HG03354 (cell line): ENCODE results near the gene SLX1B.
A peak's percentile ranks its signal among the peaks of the same experiment; 100 is the strongest.
"Not testable (repeated sequence)": the region's sequence is repeated elsewhere in the genome, so short reads cannot be mapped to it uniquely, and the experiment has no call there.

Source experiments
- ATAC-seq: cut with Tn5 transposase; IDR thresholded peaks from one replicate; pipeline ENCODE4 v1.9.1; 2021; ENCODE audit warnings: mild to moderate bottlenecking; ENCODE audit not compliant: unreplicated experiment, poor library complexity, severe bottlenecking

The SLX1B gene

DNA sequence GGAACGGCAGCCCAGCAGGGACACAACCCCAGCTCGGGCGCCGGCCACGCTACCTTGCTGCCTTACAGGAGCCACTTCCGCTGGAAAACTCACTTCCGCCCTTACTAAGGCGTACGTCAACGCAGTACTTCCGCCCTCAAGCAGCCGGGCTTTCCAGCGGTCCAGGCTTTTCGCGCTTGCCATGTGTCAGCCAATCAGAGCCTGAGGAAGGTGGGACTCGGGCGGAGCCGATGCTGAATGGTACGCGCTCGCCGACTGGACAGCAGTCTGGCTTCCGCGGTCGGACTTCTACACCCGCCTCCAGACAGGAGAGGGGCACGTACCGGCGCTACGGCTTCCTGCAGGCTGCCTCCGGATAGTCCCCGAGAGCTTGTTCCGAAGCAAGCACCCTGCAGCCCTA is at the start of gene SLX1B, which contains the start of gene BOLA2:
Gene SLX1B, plus strand, starts transcription at position 265 of the 400 bp plus-strand sequence.
Gene BOLA2, minus strand, starts transcription at position 83 of the 400 bp plus-strand sequence. CDS start 98 bp downstream, outside the sequence.
- ATAC-seq, result peak; percentile 90

DNA sequence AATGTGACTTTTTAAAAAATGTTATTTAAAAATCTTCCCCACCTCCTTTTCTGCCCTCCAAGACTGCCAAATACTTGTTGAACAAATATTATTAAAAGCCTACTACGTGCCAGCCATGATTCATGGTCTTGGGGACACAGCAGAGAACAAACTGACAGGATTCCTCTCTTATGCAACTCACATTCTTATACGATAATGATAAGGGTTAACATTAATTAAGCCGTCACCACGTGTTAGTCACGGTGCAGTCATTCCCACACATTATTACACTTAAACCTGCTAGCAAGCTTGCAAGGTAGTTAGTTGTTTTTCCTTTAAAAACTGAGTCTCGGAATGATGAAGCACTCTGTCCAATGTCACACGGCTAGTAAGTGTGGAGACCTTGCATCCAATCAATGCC is 49.1 kb upstream of the SLX1B start:
- not testable (repeated sequence) for ATAC-seq

DNA sequence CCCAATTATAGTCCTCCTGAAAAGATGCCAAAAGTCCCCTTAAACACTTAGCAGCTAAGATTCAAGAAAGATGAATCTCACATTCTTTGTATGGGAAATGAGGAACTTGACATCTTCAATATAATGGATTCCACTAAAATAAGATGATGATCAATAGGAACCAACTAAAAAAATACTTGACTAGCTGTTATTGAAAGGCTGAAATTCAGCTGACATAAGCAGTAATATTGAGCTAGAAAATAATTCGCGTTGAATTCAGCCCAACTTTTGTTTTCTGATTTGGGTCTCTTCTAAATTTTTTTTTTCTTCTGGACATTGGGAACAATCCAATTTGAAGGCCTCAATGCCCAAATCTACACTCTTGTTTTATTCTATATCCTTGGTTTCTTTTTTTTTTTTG is 30.7 kb upstream of the SLX1B start:
- not testable (repeated sequence) for ATAC-seq

DNA sequence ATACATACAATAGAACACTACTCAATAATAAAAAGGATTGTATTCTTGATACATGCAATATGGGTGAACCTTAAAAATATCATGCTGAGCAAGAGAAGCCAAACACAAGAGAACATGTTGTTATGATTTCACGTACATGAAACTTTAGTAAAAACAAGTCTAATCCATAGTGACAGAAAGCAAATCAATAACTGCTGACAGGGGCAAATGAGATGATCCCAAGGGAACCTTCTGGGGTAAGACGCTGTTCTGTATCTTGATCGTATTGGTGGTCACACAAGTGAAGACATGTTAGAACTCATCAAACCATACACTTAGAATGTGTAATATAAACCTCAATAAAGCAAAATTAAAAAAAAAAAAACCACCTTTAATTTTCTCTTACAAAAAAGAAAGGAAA is 28.9 kb upstream of the SLX1B start:
- not testable (repeated sequence) for ATAC-seq

DNA sequence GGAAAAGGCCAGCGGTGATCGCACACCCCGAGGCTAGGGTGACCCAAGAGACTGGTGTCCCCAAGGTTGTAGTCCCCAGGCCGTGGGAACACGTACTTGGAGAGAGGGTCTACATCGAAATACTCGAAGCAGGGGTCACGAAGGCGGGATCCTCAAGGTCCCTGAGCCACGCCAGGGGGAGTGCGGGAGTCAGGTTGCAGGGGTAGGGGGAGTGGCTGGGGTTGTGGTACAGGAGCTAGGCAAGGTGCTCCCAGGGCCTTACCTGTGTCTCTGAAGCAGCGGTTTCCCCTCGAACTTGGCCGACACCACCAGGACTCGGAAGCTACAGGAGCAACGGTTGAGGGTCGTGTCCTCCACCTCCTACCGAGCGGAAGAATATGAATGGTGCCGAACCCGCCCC is 579 bp upstream of the SLX1B start:
- peak; percentile 14 for ATAC-seq

DNA sequence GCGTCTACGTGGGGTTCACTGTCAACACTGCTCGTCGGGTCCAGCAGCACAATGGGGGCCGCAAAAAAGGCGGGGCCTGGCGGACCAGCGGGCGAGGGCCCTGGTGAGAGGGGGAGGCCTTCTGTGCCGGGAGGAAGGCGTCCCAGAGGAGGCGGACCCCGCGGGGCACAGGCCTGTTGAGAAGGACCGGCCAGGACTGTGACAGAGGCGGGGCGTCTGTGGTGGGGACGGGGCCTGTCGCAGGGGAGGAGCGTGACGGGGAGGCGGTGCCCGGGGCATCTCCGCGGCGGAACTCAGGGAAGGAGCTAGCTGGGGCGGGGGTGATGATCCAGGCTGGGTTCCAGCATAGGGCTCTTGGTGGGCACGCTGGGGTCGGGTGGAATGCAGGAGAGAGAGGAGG is 495 bp downstream of the SLX1B start:
- ATAC-seq, result peak; percentile 62

DNA sequence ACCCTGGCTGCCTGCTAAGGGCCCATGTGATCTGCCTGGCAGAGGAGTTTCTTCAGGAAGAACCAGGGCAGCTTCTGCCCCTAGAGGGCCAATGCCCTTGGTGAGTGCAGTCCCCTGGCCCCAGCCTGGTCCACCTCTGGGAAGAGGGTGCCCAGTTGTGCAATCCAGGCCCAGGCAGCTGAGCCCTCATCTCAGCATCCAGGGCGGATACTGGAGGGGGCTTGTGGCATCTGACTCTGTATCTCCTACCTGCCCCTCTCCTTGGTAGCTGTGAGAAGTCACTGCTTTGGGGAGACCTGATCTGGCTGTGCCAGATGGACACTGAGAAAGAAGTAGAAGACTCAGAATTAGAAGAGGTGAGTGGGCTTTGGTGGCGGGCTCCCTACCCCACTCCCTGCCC is 3.3 kb downstream of the SLX1B start:
- not testable (repeated sequence) for ATAC-seq

DNA sequence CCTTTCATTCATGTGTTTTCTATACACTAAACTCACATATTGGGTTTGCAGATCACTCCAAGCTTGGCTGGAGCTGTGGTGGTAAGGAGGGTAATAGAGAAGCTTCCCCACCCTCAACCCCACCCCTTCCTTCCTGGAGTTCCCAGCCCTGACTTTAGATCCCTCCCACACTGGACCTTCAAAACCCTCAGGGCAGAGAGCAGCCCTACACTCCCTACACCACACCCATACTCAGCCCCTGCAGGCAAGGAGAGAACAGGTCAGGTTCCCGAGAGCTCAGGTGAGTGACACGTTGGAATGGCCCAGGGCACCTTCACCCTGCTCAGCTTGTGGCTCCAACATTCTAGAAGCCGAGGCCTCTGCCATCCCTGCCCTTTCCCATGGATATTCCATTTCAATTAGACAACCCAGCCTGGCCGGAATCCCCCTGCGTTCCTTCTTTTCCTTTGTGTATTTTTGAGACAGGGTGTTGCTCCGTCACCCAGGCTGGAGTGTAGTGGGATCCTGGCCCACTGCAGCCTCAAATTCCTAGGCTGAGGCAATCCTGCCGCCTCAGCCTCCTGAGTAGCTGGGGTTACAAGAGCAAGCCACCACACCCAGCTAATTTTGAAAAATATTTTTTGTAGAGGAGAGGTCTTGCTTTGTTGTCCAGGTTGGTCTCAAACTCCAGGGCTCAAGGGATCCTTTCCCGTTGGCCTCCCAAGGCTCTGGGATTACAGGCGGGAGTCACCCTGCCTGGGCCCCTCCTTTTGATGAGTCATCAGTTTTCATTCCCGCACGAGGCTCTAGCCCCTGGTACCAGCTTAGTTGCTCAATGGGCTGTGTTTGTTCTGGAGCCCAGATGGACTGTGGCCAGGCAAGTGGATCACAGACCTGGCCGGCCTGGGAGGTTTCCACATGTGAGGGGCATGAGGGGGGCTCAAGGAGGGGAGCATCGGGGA is 5.6 kb downstream of the SLX1B start, which contains the start of gene SULT1A4:
Gene SULT1A4, plus strand, starts transcription at position 208 of the 941 bp plus-strand sequence. CDS start 1,473 bp downstream, outside the sequence.
- ATAC-seq, result not testable (repeated sequence)

DNA sequence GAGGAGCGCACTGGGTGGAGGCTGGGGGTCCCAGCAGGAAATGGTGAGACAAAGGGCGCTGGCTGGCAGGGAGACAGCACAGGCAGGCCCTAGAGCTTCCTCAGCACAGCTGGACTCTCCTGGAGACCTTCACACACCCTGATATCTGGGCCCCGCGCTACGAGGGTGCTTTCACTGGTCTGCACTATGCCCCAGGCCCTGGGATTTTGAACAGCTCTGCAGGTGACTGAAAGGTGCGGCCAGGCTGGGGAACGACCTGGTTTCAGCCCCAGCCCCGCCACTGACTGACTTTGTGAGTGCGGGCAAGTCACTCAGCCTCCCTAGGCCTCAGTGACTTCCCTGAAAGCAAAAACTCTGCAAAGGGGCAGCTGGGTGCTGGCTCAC is 6.3 kb downstream of the SLX1B start:
- ATAC-seq, result not testable (repeated sequence)

DNA sequence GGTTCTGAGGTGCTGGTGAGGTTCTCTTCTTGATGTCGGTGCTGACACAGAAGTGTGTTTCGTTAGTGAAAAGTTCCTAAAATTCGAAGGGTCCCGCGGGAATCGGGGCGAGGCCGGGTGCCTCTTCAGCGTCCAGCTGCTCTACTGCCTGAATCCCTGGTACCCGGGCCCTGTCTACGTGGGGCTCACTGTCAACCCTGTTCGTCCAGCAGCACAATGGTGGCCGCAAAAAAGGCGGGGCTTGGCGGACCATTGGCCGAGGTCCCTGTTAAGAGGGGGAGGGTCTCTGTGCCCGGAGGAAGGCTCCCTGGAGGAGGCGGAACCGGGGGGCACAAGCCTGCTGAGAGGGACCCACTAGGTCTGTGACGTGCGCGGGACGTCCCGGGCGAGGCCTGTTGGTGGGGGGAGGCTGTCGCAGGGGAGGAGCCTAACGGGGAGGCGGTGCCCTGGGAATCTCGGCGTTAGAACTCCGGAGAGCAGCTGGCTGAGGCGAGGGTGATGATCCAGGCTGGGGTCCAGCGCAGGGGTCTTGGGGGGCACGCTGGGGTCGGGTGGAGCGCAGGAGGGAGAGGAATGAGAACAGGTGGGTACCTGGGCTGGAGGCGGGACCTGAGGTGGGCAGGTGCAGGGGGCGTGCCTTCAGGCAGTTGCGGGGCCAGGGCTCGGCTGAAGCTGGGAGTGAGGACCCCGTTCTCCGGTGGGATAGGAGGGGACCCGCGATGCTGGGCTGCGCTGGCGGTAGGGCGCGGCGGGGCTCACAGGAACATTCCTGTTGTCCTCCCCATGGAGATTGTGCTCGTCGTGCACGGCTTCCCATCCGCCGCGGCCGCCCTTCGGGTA is 11.9 kb downstream of the SLX1B start:
- not testable (repeated sequence) for ATAC-seq

DNA sequence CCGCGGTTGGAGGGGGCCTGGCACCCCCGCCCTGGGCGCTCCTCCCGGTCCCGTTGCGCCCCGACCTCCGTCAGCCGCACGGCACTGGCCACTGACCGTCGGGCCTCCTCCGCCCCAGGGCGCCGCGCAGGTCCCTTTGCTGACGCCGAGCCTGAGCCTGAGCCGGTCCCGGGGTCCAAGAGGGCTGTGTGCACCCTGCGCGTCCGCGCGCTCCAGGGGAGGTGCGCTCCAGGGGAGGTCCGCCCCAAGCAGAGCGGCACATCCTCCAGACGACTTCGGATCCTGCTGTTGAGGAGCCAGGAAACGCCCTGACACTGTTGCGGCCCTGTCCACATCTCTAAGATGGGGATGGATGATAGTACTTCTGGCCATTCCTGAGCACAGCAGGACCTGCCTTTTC is 12.6 kb downstream of the SLX1B start:
- not testable (repeated sequence) for ATAC-seq

DNA sequence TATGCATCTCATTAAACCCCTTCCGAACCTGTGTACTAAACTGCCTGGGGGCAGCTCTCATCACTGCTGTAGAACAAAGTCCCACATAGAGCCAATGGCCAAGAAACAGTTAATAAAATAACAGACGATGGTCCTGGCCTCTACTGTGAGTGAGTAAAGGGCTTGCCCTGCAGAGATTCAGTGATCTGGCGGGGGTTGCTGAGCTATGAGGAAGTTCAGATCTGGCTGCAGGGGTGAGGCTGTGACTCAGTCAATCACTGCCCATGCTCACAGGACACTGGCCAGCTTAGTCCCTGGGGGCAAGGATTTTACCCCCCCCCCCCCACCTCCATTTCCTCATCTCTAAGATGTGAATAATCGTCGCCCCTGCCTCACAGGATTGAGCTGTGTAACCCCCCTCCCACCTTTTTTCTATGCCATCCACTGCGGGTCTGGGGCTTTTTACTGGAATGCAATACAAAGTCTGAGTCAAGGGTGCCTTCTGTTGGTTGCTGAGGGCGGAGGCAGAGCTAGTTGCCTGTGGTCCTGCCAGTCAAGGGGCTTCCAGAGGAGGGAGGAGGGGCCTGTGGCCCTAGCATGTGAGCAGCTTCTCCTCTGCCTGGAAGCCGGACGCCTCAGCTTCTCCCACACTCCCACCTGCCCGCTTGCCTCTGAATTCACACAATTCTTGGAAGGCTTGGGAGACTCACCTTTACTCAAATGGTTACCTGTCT is 13.5 kb downstream of the SLX1B start:
- ATAC-seq, result not testable (repeated sequence)

DNA sequence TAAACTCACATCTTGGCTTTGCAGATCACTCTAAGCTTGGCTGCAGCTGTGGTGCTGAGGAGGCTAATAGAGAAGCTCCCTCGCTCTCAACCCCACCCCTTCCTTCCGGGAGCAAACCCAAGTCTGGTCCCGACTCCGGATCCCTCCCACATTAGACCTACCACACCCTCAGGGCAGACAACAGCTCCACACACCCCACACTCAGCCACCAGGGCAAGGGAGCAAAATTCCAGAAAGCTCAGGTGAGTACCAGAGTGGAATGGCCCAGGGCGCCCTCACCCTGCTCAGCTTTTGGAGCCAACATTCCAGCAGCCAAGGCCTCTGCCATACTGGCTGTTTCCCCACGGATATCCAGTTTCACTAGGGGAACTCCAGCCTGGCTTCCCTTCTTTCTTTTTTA is 15.3 kb downstream of the SLX1B start:
- ATAC-seq, result not testable (repeated sequence)

DNA sequence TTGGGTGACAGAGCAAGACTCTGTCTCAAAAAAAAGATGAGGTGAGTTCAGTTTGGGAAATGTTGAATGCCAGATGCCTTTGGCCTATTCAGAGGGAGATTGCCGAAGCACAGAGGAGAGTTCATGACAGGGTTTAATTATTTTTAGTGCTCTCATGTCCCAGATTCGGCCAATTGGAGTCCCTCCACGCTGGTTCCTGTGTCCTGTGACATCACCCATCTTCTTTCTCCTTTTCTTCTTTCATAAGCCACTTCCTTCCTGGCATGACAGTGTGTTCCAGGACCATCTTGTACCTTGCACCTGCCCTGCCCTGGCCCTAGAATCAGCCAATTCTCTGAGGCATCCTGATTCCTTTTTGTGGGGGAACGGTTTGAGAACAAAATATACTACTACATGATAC is 17.7 kb downstream of the SLX1B start:
- not testable (repeated sequence) for ATAC-seq

DNA sequence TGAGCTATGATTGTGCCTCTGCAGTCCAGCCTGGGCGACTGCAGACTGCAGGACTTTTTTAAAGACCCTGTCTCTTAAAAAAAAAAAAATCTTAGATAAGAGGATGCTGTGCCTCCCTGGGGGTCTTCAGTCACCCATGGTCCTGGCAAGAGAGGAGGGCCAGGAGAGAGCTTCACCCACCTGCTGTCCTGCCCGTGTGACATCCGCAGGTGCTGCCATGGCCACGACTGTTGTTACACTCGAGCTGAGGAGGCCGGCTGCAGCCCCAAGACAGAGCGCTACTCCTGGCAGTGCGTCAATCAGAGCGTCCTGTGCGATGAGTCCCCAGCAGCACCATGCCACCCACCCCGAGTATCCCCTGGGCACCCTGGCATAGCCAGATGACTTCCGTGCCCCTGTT is 27.9 kb downstream of the SLX1B start:
- not testable (repeated sequence) for ATAC-seq

DNA sequence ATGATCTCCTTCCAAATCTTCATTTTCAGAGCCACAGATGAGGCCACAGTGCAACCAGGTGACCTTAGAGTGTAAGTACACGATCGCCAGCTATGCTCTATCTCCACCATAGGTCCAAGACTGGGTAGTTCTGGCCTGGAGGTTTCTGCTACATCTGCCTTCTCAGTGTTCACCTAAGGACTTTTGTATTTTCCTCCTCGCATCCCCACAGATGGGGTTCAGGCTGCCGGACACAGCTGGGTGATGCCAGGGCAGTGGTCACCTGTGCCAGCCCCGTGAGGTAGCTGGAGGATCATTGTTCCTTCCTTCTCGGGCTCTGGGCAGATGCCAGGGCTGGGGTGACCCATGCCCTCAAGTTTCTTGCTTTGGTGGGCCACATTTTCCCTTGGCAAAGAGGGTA is 52.0 kb downstream of the SLX1B start, which contains the start of gene NPIPB12:
Gene NPIPB12, minus strand, starts transcription at position 101 of the 400 bp plus-strand sequence.
- ATAC-seq, result not testable (repeated sequence)
